ENCODE measurements around the gene AHCYL2.
"Not testable (repeated sequence)": the region's sequence is repeated elsewhere in the genome, so short reads cannot be mapped to it uniquely, and the experiment has no call there.

The AHCYL2 gene

DNA sequence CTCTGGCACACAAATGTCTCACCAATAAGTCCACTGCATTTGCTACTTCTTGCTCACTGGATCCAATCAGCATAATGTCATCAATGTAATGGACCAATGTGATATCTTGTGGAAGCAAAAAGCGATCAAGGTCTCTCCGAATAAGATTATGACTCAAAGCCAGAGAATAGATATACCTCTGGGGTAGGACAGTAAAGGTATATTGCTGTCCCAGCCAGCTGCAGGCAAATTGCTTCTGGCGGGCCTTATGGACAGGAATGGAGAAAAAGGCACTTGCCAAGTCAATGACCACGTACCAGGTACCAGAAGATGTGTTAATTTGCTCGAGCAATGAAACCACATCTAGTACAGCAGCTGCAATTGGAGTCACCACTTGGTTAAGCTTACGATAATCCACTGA, 222.6 kb downstream of the AHCYL2 start:
- DNase-seq (ENCODE audit: low read depth in 2 of 2, low spot score in 1 of 2) = not testable (repeated sequence)

DNA sequence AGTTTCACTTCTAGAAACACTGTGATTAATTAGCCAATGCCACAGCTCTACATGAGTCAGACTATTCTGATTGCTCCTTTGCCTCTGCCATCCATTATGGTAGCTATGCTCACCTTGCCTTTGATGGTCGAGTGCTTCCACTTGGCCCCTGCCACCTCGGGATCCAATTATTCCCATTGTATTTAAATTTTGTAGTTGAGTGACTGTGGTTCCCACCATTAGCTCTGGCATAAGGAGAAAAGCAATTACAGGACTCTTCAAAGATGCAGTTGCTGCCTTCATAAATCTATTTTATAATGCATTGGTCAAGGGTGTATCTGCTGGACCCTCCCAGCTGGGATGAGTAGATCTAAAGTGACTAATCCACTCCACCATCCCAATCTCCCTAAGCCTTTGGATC, 223.8 kb downstream of the AHCYL2 start:
- DNase-seq (ENCODE audit: low read depth in 2 of 2, low spot score in 1 of 2) = not testable (repeated sequence)

DNA sequence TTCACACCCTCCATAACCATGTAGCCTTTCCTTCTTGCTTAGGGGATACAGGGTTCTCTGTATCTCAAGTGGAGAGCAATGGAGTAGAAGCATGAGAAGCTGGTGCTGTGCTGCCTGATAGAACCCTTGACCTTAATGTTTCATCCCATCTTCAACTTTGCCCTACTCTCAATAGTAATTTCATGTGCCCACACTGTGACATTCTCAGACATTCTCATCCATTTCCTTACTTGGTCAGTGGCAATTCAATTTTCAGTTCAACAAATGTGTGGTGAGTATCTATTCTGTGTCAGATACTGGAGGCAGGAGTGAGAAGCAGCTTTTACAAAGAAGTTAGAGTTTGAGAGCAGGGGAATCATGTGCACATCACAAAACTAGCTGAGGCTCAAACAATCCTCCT, 225.5 kb downstream of the AHCYL2 start:
- DNase-seq (ENCODE audit: low read depth in 2 of 2, low spot score in 1 of 2) = no peak

DNA sequence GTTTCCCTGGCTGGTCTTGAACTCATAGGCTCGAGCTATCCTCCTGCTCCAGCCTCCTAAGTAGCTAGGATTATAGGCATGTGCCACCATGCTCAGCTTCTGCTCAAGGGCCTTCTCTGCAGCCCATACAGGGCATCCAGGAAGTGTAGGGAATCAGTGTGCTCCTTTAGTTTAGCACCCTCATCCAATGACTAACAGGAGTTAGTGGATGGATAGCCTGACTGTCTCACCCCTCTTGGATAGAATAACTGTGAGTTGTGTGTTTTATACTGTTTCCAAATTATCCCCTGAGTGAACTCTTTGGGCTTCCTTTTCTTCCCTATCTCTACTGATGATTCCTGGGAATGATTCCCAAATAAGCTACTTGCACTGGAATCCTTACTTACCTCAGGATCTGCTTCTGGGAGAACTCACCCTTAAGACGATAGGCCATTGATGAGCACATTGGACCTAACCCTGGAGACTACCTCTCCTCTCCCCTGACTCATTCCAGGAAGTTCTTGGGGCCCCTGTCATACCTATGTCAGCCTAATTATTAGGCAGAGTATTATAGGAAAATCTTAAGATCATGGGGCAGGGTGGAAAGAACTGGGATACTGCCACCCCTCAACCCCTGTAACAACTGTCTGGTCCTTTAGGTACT, 227.9 kb downstream of the AHCYL2 start:
- no peak for DNase-seq (ENCODE audit: low read depth in 2 of 2, low spot score in 1 of 2)

DNA sequence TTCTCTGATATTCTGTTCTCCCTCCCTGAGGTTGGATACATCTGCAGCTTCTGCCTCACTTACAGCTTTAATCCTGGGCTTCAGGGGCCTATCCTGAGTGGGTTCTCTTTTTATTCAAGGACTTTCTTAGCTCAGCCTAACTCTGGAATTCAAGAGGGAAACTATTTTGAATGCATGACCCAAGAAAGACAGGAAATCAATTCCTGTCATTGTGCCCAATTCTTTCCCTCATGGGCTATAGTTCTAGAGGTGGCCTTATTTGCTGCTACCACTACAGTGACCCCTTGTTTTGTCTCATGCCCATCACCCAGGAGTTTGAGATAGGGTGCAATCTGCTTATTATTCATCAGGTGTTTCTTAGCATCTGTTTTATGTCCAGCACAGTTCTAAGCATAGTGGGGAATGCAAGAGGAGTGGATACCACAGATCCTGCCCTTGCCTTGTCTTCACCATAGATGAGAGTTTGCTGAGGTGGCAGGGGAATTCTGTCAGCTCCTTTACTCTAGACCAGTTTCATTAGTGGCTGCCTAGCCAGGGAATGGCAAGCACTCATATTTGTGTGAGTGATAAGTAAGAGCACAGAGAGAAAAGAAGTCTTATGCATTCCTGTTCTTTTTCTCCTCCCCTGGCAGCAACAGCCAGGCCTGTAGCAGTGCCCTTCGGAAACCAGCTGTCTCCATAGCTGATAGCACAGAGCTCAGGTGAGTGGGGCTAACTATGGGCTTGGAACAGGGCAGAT, 228.8 kb downstream of the AHCYL2 start:
- DNase-seq (ENCODE audit: low read depth in 2 of 2, low spot score in 1 of 2) = no peak

DNA sequence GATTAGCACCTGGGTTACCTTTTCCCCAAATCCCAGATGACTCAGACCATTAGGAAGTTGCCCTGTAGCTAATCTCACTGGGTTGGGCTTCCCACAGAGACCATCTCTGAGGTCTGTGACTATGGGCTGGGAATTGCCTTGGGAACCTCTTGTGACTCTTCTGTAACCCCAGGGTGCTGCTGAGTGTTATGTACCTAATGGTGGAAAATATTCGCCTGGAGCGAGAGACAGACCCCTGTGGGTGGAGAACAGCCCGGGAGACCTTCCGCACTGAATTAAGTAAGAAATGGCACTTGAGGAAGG, 229.4 kb downstream of the AHCYL2 start:
- no peak for DNase-seq (ENCODE audit: low read depth in 2 of 2, low spot score in 1 of 2)

DNA sequence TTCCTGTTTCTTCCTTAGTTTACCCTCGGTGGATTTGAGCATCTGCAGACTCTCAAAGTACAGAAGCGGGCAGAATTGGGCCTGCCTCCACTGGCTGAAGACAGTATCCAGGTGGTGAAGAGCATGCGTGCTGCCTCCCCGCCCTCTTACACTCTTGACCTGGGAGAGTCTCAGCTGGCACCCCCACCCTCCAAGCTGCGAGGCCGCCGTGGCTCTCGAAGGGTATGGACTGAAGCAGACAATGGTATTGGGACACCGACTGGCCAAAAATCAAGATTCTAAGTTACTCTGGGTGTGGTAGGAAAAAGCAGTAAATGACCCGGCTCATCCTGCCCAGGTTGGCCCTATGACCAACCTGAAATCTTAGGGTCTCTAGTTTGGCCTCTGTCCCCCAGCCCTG, 231.6 kb downstream of the AHCYL2 start:
- no peak for DNase-seq (ENCODE audit: low read depth in 2 of 2, low spot score in 1 of 2)

DNA sequence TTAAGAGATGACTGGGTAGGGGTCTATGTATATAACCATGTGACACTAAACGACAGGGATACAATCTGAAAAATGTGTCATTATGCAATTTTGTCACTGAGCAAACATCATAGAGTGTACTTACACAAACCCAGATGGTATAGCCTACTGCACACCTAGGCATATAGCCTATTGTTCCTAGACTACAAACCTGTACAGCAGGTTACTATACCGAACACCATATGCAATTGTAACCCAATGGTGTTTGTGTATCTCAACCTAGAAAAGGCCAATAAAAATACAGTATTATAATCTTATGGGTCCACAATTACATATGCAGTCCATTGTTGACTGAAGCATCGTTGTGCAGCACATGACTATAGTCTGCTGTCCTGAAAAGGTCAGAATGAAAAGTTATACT, 232.3 kb downstream of the AHCYL2 start:
- no peak for DNase-seq (ENCODE audit: low read depth in 2 of 2, low spot score in 1 of 2)

DNA sequence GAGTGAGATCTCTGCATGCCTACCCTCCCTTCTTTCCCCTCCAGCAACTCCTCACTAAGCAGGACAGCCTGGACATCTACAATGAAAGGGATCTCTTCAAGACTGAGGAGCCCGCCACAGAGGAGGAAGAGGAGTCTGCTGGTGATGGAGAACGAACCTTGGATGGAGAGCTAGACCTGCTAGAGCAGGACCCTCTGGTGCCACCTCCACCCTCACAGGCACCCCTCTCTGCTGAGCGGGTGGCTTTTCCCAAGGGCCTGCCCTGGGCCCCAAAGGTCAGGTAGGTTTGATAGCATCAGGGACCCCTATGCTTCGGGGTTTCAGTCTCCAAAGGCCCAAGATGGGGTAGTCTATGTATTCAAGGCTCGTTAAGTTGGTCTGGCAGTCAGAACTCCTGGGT, 233.3 kb downstream of the AHCYL2 start:
- DNase-seq (ENCODE audit: low read depth in 2 of 2, low spot score in 1 of 2) = no peak

DNA sequence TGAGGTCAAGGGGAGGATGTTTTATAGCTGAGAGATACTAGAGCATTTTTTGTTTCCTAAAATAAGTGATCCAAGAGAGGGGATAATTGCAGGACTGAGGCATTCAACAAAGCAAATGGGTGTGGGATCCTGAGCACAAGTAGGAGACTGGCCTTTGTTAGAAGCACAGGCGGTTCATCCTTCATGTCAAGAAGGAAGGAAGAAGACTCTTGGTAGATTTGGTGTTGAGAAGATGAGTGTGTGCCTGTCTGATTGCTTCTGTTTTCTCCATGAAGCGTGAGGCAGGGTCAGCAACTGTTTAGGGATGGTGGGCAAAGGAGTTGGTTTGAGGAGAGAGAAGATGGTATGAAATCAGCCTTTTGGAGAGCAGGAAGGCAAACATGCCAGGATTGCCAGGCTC, 237.0 kb downstream of the AHCYL2 start:
- DNase-seq (ENCODE audit: low read depth in 2 of 2, low spot score in 1 of 2) = no peak

DNA sequence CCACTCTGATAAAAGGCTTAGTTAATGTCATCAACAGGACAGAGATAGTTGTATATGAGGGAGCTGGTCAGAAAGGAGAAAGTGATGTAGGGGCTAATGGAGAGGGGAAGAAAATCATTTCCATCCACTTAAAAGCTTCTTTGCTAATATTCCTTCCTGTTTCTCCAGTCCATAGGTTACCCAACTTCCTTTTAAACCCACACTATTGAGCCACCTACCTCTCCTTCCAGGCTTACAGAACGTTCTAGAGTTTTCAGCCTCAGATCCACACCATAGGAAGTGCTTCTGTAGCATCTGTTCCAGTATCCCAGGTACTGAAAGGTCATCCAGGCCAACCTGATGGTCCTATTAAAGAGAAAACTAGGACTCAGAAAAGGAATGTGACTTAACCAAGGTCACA, 237.6 kb downstream of the AHCYL2 start:
- DNase-seq (ENCODE audit: low read depth in 2 of 2, low spot score in 1 of 2) = no peak

DNA sequence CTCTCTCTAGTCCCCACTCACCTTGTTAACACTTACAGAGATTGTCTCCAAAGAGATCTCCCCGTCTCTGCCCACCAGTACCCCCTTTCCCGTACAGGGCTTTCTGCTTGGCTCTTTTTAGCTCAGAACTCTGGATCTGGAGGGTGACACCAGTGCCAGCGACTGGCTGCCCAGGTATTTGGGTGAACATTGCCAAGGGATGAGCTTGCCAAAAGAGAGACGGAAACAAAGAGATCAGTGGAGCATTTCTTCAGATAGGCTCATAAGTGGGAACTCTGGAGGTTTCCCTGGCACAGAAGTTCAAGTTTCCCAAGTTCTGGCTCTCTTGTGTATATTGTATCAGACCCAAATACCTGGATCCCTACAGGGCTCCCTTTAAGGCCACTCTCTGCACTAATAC, 239.4 kb downstream of the AHCYL2 start:
- no peak for DNase-seq (ENCODE audit: low read depth in 2 of 2, low spot score in 1 of 2)

DNA sequence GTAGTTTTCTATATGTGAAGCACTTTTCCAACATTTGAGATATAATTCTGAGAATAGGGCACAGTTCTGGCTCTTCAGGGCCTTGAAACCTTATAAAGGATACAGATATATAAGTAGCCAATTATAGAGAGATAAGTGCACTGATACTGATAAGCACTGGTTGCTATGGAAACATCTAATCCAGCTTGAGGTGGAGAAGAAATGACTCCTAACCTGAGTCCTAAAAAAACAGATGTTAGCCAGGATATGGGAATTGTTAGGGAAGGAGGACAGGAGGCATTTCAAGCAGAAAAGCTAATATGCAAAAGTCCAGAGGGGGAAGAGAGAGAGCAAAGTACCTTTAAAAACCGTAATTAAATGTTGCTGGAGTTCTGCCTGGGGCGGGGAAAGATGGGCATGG, 240.2 kb downstream of the AHCYL2 start:
- no peak for DNase-seq (ENCODE audit: low read depth in 2 of 2, low spot score in 1 of 2)

DNA sequence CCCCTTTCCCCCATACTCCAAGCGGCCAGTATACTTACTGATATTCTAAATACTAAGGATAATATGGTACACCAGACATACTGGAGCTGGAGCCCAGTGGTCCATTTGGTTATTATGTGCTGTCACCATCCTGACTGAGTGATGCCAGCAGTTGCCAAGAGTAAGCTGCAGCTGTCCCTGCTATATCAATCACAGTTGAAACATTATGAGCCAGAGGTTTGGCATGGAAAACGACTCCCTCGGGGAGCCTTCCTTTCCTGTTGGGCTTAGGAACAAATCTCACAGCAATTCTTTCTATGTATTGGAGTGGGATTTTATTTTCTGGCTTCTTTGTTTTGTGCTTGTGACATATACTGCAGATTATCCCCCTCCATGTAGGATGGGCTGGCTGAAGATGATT, 242.0 kb downstream of the AHCYL2 start:
- DNase-seq (ENCODE audit: low read depth in 2 of 2, low spot score in 1 of 2) = no peak

DNA sequence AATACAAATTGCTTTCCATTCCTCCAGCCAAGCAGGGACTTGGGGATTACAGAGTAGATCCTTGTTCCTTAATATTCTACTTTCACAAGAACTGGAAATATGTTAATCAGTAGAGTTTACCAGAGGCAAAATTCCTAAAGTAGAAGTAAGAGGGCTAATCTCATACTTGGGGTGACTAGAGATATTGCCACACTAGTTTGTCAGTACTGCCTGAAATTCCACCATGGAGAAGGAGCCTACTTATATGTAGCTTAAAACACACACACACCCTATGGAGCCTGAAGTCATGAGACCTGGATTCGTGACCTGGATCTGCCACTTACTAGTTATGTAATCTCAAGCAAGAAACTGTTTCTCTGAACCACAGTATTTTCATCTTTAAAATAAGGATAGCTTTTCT, 243.3 kb downstream of the AHCYL2 start:
- no peak for DNase-seq (ENCODE audit: low read depth in 2 of 2, low spot score in 1 of 2)

DNA sequence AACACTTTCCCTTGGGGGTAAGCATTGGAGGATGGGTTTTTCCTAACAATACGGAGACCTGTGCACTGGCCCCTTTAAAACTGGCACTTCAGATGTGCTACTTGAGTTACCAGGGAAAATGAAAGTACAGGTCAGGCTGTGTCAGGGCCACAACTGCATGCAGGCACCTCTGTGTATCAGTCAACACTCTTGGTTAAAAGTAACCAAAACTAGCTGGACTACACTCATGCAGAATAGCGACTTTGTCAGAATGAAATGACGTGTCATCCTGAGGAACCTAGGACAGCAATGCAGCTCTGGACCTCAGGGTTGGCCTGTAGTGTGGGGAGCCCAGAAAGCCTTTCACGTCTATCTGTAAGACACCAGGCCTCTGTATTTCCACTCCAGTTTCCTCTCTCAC, 243.7 kb downstream of the AHCYL2 start:
- DNase-seq (ENCODE audit: low read depth in 2 of 2, low spot score in 1 of 2) = no peak

DNA sequence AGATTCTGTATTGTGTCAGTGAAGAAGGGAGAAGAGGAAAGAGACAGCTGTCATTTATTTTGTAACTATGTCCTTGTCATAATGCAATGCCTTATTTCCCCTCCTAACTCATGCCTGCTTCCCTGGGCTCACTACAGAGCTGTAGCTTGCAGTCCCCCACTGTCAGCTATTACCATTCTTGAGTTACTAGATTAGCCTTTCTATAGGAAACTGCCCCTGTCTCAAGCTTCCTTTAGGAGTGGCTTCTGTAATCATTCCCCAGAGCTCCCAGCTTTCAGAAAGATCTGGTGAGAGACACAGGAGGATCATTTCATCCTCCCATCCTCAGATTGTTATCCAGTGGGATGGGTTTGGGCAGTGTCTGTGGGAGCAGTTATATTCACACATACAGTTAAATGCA, 245.1 kb downstream of the AHCYL2 start:
- DNase-seq (ENCODE audit: low read depth in 2 of 2, low spot score in 1 of 2) = no peak

DNA sequence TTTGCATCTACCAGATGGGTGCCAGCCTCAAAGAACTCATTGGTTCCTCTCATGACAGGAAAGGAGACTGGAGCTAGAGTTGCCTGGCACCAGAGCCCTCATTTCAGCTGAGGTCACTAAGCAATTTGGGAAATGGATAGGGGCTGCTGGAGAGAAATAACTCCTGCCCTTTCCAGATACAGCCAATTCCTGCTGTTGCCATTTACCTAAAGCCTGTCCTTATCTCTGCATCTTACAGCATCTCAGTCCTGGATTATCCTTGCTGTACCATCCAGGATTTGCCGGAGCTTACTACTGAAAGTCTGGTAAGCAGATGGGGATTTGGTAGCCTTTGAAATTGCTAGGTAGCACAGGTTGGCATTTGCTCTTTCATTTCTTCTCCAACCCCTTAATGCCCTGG, 245.6 kb downstream of the AHCYL2 start:
- DNase-seq (ENCODE audit: low read depth in 2 of 2, low spot score in 1 of 2) = no peak

DNA sequence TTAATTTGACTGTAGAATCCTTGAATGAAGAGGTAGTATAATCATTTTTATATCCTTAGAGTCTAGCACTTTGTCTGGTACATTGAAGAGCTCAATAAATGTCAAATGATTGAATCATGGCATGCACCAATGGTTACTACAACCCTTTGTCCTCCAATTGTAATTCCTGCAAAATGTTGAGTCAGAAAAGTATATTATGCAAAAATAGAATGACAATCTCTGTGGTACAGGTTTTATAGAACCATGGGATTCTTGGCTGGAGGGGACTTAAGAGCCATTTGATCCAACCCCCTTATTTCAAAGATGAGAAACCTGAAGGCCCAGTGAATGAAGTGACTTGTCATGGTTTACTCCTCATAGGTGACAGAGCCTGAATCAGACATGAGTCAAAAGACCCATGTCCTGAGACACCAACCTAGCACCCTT, 246.6 kb downstream of the AHCYL2 start:
- DNase-seq (ENCODE audit: low read depth in 2 of 2, low spot score in 1 of 2) = no peak

DNA sequence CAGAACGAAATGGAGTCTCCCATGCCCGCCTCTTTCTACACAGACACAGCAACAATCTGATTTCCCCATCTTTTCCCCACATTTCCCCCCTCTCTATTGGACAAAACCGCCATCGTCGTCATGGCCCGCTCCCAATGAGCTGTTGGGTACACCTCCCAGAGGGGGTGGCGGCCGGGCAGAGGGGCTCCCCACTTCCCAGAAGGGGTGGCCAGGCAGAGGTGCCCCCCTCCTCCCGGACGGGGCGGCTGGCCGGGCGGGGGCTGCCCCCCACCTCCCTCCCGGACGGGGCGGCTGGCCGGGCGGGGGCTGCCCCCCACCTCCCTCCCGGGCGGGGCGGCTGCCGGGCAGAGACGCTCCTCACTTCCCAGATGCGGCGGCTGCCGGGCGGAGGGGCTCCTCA, 251.1 kb downstream of the AHCYL2 start:
- not testable (repeated sequence) for DNase-seq (ENCODE audit: low read depth in 2 of 2, low spot score in 1 of 2)

DNA sequence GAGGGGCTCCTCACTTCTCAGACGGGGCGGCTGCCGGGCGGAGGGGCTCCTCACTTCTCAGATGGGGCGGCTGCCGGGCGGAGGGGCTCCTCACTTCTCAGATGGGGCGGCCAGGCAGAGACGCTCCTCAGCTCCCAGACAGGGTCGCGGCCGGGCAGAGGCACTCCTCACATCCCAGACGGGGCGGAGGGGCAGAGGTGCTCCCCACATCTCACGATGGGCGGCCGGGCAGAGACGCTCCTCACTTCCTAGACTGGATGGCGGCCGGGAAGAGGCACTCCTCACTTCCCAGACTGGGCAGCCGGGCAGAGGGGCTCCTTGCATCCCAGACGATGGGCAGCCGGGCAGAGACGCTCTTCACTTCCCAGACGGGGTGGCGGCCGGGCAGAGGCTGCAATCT, 251.6 kb downstream of the AHCYL2 start:
- DNase-seq (ENCODE audit: low read depth in 2 of 2, low spot score in 1 of 2) = not testable (repeated sequence)
